GM23248 (cell line): ENCODE measurements around the gene MISP3.

Experiments
- EZH2 ChIP-seq: fragments of 200-600 bp; sonication (generic); IDR thresholded peaks from 2 replicates; pipeline ENCODE4 v1.6.1; 2018; ENCODE audit warnings: antibody characterized with exemption, mild to moderate bottlenecking; ENCODE audit not compliant: insufficient read depth, poor library complexity, severe bottlenecking
- EZH2phosphoT487 ChIP-seq: fragments of 200-600 bp; sonication (generic); IDR thresholded peaks from 2 replicates; pipeline ENCODE4 v1.6.1; 2018; ENCODE audit warnings: antibody characterized with exemption, moderate library complexity, mild to moderate bottlenecking, low read depth; ENCODE audit not compliant: insufficient read depth

GRCh38 chr19:14107581-14108461 lies 35.2 kb downstream of the MISP3 start:
- TF ChIP-seq EZH2phosphoT487 (no peak), EZH2 (no peak)
